Activated T-cell treated with anti-CD3 and anti-CD28 coated beads for 4 hours (primary cell): ENCODE measurements around the gene TUSC2.

ENCODE experiments used
- DNase-seq: peaks from one replicate; pipeline ENCODE4 v3.0.0-alpha.2; 2020

TUSC2 gene

DNA sequence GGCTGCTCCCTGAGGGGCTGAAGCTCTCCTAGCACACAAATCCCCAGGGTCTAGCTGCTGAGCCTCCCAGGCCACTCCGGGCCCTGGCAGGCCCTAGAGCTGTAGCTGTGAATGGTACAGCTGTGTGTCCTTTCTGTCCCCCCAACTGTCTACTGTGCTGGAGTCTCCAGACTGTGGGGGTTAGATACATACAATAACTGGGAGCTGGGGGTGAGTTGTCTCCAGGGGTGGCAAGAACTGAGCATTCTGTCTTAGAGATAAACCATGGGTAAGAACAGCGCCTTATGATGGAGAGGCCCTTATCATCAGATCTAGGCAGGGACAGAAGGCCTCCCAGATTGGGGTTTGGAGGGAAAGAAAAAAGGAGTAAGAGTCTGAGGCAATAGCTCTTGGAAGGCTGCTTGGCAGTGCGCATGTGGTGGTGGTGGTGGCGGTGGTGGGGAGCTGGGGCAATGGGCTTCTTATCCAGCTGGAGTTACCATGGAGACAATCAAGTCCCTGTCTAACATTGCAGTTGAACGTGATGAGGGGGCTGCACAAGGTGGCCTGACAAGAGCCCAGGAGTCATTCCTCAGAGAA lies 26.3 kb upstream of the TUSC2 start:
- no peak for DNase-seq

DNA sequence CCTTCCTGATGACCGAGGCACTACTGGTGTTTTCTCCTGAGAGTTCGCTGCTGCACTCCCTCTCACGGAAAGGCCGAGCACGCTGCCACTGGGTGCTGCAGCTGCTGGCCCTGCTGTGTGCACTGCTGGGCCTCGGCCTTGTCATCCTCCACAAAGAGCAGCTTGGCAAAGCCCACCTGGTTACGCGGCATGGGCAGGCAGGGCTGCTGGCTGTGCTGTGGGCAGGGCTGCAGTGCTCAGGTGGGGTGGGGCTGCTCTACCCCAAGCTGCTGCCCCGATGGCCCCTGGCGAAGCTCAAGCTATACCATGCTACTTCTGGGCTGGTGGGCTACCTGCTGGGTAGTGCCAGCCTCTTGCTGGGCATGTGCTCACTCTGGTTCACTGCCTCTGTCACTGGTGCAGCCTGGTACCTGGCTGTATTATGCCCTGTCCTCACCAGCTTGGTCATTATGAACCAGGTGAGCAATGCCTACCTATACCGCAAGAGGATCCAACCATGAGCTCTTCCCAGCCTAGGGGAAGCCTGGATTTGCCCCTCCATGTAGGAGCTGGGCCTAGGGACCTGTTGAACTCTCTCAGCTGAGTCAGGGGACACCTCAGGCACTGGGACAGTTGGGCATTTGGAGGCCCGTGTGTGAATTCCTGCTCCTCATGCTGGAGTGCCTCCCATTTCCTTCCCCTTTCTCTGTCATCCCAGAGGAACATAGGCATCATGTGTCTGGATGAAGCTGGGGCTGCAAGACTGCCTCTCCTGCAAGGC lies 25.4 kb upstream of the TUSC2 start:
- DNase-seq, result no peak

DNA sequence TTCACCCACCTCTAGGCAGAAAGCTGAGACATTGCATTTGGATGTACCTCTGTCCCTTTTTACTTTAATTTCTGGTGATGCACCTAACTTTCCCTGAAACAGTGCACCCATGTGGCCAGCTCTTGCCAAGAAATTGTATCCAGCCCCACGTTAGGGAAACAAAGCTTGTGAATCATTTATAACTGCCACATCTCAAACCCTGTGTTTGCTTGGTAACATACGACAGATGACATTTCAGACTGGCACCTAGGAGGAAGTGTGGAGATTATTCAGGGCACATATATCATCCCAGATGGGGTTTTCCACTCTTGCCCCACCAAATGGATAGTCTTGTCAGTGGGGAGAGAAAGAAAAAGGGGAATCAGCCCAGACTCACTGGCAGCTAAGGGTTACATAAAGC lies 24.8 kb upstream of the TUSC2 start:
- DNase-seq, result no peak

DNA sequence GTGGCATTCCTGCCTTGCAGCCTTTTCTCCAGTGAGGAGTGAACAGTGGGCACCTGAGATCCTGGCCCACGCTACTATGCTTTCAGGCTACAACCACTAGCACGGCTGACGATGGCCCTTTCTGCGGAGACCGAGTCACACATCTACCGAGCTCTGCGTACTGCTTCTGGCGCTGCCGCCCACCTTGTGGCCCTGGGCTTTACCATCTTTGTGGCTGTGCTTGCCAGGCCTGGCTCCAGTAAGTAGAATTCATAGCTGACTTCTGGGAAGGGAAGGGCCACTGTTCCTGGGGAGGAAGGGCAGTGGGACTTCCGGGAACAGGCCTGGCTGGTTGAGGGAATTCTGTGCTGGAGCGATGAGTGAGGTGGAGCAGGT lies 23.3 kb upstream of the TUSC2 start:
- no peak for DNase-seq

DNA sequence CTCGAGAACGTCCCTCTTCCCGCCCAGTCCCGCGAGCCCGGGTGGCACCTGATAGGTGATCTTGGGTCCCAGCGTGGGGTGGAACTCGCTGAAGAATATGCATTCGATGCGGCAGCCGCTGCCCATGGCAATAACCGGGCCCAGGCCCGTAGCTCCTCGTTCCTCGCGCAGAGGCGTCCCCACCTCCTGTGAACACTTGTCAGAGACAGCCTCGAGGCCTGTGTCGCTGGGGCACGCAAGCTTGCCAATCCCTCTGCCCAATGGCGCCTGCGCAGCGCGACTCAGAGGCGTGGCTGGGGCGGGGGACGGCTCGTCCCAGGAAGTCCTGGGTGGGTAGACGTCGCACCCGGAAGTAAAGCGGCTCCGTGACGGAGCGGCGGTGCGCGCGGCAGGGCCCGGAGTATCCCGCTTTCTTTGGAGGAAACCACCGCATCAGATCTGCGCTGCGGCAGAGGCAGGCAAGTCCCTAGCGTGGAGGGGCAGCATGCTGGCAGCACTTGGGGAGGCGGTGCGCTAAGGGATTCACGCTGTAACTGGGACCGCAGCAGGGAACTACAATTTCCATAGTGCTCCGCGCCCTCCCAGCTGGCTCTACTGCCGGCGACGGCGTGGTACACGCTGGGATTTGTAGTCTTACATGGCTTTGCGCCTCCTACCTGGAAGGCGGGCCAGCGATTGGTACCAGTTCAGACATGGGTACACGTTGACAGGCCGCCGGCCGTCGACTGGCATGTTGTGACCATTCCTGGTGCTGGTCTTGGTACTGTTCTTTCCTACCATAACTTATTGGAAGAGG lies 22.7 kb upstream of the TUSC2 start, which contains the start of the genes CYB561D2 and NPRL2:
Gene CYB561D2, plus strand, starts transcription at position 336 of the 796 bp plus-strand sequence. CDS start 572 bp downstream, outside the sequence.
Gene NPRL2, minus strand, starts transcription at position 249 of the 796 bp plus-strand sequence. Its CDS starts 123 bp downstream, at position 126.
- peak; percentile 98 for DNase-seq

DNA sequence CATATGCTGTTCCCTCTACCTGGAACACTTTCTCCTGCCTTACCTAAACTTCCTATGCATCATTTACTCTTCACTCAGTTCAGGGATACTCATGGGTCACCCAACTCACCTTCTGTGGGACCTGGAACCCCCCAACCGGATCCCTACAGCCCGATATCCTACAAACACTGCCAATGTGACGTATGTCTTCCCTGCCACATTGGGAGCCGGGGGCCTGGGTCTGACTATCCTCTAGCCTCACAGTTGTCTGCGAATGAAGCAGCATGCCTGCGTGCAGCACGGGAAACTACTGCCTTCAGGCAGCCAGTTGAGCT lies 22.1 kb upstream of the TUSC2 start:
- DNase-seq, result no peak

DNA sequence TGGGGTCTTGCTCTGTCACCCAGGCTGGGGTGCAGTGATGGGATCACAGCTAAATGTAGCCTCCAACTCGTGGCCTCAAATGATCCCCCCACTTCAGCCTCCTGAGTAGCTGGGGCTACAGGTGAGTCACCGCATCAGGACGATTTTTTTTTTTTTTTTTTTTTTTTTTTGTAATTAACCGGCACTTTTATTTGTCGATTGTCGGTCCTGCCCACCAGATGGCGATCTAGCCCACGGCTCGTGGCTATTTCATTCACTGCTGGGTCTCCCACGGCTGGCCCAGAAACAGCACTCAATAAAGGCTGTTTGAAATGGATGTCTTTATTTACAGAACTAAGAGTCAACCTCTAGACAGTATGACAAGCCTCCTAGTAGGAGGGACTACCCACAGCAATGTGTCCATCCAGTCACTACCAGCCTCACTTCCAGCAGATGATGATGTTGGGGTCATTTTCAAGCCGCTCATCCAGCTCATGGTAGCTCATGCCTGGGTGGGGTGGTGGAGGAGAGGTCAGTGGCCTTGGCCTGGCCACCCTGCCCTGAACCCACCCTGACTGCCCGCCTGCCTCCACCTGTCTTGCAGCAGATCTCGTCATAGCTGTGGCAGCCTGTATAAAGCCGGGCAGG lies 19.3 kb upstream of the TUSC2 start:
- peak; percentile 66 for DNase-seq

DNA sequence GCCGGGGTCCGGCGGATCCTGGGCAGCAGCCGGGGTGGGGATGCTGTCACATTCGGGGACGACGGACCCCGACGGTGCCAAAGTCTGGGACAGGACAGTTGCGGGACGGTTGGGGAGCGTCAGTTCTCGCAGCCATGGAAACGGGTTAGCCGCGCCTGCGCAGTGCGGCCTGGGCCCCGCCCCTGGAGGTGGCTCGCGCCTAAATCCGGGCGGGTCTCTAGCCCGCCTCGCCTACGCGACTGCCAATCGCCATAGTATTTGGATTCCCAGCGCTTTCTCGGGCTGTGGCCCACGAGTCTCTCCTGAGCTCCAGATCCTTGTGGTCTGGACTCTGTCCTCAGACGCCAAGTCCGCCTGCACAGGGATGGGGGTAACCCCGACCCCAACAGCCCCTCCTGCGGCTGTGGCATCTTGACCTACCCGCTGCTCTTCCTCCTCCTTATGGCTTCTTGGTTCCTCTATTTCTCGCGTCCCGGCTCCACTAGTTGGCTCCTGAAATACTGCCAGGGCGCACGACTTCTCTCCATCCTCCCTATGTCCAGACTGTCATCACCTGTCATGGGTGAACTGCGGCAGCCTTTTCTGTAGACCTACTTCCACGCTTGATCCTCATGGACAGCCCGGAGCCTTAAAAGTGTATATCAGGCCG lies 17.7 kb upstream of the TUSC2 start, which contains the start of gene ZMYND10:
Gene ZMYND10, minus strand, starts transcription at position 147 of the 649 bp plus-strand sequence. CDS start 153 bp downstream, outside the sequence.
- peak; percentile 65 for DNase-seq

DNA sequence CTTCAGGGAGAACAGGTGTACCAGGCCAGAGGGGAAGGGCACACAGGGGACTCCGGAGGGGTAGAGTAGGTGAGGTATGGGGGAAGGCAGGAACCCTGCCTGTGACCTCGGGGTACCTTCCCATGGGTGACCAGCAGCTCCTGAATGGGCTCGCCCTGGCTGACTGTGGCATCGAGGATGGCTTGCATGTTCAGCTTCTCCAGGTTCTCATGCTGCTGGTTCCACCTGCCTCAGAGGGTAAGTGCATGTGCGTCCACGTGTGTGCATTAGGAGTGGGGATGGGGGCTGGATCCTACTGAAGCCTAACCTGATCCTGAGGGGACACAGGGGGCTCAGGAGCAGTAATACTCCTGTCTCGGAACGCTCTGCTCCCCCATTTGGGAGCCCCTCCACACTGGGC lies 17.0 kb upstream of the TUSC2 start:
- no peak for DNase-seq

DNA sequence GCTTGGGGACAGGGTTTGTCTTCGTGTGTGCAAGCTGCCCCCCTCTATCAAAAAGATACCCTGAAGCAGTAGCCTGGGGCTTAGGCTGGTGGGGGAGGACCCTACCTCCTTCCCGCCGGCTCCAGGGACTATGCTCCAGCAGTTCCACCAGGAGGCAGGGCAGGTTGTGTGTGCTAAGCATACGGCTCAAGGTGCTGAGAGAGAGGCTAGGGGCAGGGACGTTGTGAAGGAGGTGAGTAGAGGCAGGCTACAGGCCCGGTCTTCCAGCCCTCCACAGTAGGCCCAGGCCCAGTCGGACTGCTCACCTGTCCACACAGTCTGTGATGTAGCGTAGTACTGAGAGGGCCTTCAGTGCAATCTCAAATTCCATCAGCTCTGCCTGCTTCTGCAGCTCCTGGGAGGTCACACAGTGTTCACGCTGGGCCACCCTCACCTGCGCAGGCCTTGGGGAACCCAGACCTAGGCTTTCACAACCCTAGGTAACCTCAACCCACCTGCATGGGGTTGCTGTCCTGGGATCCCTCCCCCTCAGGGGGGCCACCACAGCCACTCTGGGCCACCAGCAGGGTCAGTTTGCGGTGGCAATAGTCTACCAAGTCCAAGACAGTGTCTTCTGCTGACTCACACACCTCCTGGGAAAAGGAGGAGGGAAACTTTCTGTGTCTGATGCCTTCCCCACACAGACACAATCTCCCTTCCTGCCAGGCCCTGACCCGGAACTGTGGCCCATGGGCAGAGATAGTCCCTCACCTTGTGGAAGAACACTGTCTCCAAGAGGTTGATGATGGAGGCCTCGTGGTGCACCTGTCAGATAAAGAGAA lies 15.0 kb upstream of the TUSC2 start:
- no peak for DNase-seq

DNA sequence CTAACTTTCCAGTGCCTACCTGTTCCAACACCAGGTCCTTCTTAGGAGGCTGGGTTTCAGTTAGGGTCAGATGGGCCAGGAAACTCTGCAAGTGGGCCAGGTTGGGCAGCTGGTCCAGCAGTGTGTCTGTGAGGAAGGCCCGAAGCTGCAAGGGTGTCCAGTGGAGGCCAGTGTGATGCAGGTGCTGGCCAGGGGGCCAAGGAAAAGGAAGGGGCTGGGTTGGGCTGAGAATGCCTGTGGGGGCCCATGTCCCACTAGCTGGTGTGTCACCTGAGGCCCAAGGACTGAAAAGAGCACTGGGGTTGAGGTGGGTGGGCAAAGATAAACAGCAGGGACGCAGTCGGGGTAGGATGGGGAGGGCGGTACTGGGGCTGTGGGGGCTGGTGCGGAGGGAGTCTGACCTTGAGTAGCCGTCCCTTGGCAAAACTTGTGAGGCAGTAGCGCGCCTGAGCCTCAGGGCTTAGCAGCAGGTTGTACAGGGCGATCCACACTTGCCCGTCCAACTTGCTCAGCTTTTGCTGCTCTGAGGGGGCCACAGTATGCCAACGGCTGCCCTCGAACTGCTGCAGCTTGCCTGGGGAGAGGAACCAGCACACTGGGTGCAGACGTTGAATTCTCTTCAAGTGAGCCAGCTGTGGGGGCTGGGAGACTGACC lies 14.1 kb upstream of the TUSC2 start:
- DNase-seq, result no peak

DNA sequence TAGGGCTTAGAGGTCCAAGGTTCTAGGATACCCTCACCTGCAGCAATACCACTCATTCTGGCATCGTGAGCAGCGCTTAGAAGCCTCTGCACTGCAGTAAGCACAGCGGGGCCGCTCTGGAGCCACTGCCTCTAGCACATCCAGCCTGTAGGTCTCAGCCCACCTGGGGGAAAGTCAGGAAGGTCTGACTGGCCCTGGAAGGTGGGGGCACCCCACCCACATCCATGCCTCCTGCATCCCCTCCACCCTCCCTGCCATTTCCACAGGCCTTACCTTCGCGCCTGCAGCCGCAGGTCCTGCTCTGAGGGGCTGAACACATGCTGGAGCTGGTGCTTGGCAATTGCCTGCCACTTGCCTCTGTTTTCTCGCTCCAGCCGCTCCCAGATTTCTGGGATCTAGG lies 13.5 kb upstream of the TUSC2 start:
- no peak for DNase-seq

DNA sequence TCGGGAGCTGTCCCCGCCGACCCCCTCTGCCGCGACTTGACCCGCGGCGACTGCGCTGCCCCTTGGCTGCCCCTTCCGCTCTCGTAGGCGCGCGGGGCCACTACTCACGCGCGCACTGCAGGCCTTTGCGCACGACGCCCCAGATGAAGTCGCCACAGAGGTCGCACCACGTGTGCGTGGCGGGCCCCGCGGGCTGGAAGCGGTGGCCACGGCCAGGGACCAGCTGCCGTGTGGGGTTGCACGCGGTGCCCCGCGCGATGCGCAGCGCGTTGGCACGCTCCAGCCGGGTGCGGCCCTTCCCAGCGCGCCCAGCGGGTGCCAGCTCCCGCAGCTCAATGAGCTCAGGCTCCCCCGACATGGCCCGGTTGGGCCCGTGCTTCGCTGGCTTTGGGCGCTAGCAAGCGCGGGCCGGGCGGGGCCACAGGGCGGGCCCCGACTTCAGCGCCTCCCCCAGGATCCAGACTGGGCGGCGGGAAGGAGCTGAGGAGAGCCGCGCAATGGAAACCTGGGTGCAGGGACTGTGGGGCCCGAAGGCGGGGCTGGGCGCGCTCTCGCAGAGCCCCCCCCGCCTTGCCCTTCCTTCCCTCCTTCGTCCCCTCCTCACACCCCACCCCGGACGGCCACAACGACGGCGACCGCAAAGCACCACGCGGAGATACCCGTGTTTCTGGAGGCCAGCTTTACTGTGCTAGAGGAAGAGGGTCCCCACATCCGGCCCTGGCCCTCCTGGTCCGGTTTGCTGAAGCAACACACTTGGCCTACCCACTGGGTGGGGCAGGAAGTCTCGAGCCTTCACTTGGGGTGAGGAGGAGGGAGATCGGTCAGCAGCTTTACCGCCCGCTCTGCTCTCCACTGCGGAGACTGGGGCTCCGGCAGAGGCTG lies 12.7 kb upstream of the TUSC2 start, which contains the start of gene RASSF1:
Gene RASSF1, minus strand, starts transcription at position 389 of the 882 bp plus-strand sequence. Its CDS starts 31 bp downstream, at position 358.
- peak; percentile 46 for DNase-seq

DNA sequence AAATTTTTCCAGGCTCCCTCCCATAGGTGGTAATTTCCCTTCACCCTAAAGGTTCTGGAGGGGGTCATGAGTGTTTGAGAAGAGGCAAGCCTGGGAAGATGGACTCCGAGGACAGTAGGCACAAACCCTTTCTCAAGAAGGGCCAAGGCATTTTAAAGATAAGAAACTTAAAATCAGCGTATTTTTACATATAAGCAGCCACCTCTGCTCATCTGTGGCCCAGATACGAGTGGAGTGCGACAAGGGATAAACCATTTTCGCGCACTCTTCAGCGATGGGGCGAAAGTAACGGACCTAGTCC lies 12.1 kb upstream of the TUSC2 start:
- no peak for DNase-seq

DNA sequence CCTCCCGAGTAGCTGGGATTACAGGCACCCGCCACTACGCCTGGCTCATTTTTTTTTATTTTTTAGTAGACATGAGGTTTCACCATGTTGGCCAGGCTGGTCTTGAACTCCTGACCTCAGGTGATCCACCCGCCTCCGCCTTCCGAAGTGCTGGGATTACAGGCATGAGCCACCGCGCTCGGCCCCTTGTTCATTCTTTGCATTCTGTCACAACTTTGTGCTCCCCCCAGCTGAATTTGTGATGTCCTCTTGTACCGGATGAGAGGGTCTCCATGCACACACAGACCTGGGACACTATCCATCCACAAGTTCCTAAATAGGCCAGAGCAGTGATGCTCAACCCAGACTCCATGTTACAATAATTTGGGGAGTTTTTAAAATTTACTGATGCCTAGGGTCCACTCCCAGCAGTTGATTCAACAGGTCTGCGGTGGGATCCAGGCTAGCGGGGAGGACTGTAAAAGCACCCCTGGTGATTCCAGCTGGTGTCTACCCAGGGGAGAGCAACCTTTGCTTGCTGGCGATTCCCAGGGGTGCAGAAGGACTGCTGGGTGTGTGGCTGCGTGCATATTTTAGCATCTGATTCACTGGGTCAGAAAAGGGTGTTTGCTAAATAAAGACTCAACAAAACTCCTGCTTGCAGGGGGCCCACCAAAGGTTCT lies 11.6 kb upstream of the TUSC2 start:
- no peak for DNase-seq

DNA sequence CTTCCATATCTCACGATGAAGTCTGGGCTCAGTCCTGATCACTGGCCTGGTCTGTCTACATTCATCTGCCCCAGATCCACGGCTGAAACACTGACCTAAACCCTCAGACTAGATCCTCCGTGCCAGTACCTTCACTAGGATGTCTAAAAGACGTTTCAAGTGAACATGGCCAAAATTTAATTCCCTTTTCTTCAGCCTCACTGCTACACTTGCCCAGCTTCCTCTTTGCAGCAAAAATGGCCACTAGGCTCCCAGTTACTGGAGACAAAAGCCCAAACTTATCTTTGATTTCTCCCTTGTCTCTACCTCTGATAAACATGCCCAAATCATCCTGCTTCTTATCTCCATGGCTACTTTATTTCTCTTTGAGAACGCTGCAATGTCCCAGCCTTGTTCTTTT lies 10.9 kb upstream of the TUSC2 start:
- no peak for DNase-seq

DNA sequence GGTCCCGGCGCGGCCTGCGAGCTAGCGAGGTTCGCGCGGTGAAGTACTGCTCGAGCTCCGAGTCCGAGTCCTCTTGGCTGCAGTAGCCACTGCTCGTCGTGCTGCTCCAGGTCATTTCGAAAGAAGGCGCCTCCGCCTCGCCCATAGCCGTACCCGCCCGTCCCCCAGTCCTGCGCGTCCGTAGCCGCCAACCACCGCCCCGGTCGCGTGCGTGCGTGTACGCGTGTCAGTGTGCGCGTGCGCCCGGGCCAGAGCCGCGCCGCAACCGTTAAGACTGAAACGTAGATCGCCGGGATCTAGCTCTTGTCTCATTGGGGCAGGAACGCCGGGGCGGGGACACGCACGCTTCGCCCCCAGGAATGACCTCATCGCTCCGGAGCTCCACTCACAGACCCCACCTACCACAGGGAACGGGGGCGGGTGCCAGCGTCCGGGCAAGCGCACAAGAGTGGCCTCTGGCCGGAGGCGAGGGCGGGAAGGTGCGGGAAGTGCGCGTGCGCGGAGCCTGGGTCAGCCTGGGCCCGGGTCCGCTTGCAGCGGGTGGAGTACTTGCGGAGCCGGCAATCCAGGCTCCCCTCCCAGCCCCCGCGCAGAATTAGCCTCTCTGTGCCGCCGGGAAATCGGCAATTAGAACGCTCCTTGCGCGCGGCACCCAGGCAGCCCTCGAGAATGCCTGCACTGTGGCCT lies 9.3 kb upstream of the TUSC2 start:
- DNase-seq, result peak; percentile 87

DNA sequence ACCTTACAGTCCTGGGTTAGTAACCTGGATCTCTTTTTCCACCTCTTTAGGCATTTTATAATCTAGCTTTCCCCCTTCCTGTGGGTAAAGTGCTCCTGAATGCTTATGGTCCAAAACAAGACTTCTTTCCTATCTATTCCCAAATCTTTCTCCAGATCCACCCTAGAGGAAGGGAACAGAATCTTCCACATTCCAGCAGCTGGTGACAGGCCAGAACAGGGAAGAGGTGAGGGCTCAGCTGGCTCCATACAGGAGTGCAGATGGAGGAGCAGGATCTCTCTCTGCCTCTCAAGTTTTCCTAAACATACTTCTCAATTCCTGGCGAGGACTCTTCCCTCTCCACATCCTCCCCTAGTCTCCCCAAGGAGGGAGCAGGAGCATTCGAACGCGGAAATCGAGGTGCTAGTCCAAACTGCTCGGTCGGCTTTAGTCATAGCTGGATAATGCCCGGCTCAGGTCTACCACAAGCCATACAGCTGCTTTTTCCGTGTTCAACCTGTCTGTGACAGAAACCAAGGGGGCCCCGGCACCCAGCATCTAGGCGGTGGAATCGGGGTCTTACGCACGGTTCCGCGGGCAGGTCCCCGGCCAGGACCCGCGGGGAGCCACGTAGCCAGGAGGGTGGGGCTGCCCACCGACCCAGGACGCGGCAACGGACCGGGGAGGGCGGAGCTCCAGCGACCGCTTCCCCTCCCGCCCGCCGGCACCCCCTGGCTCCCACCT lies 8.6 kb upstream of the TUSC2 start:
- peak; percentile 32 for DNase-seq
